ENCODE measurements around the gene C2orf80. TPM values are rescaled to one million over a fixed set of nuclear protein-coding genes. Genes with fewer than 3 reads are reported as not detected.

The C2orf80 gene
- total and polyA plus RNA-seq, 8 donors, result not detected

DNA sequence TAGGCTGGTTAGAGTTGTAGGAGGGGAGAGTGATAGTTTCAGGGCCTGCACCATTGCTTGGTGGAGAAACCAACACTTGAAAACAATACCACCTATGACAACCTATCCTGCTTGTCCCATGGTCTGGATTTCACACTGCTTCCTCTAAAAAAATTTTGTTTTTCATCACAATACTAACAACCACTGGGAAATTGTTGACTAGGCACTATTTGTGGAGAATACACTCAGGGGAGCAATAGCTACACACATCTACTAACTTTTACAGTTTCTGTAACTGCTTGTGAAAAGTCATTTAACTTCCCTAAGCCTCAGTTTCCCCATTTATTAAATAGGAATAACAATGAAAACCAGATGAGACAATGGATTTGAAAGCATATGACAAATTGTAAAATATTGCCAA is 39.7 kb downstream of the C2orf80 start:
- Histone ChIP-seq H3K9me3 (no peaks in the 10 kb centered on the region), H3K4me3 (no peak overlapping the region), H3K4me1 (no peaks in the 10 kb centered on the region), H3K27ac (no peak overlapping the region), H3K27me3 (no peaks in the 10 kb centered on the region), H3K36me3 (no peaks in the 10 kb centered on the region)
- TF ChIP-seq, protein P1, sequence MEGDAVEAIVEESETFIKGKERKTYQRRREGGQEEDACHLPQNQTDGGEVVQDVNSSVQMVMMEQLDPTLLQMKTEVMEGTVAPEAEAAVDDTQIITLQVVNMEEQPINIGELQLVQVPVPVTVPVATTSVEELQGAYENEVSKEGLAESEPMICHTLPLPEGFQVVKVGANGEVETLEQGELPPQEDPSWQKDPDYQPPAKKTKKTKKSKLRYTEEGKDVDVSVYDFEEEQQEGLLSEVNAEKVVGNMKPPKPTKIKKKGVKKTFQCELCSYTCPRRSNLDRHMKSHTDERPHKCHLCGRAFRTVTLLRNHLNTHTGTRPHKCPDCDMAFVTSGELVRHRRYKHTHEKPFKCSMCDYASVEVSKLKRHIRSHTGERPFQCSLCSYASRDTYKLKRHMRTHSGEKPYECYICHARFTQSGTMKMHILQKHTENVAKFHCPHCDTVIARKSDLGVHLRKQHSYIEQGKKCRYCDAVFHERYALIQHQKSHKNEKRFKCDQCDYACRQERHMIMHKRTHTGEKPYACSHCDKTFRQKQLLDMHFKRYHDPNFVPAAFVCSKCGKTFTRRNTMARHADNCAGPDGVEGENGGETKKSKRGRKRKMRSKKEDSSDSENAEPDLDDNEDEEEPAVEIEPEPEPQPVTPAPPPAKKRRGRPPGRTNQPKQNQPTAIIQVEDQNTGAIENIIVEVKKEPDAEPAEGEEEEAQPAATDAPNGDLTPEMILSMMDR (IDR thresholded peaks at IDR 0.05), result no peak
- no peak for FAIRE-seq
- no peak for ATAC-seq
- no peak for DNase-seq
- intact Hi-C loops (cut with DNase I), result no loop called here

DNA sequence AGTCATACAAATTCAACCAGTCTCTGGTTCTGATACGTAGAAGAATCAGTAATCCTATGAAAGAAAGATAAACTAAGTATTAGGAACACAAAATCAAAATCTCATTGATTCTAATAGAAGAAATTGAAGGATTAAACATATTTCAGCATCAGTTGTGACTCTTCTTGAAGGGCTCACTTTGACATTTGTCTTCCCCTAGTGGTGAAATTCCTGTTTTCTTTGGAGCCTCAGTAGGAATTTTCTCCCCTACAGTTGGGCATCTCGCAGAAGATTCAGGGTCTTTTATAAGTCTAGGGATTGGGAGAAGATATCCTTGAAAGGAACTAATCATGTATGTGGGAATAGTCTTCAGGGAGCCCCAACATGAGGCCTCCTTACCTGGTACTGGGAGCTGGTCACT is 41.0 kb downstream of the C2orf80 start:
- intact Hi-C loops (cut with DNase I), result no loop called here
- TF ChIP-seq, protein P1 (IDR thresholded peaks at IDR 0.05), result no peak
- DNase-seq (no peak), FAIRE-seq (no peak), ATAC-seq (no peak)
- H3K36me3 ChIP-seq, result no peaks in the 10 kb centered on the region
- no peaks in the 10 kb centered on the region for H3K4me1 ChIP-seq
- no peak overlapping the region for H3K4me3 ChIP-seq
- 58 to 71% methylated on average over 2 of the region's 2 CpGs for WGBS, 2 donors
- H3K27ac ChIP-seq, result no peak overlapping the region
- H3K27me3 ChIP-seq, result no peaks in the 10 kb centered on the region
- H3K9me3 ChIP-seq, result no peaks in the 10 kb centered on the region

DNA sequence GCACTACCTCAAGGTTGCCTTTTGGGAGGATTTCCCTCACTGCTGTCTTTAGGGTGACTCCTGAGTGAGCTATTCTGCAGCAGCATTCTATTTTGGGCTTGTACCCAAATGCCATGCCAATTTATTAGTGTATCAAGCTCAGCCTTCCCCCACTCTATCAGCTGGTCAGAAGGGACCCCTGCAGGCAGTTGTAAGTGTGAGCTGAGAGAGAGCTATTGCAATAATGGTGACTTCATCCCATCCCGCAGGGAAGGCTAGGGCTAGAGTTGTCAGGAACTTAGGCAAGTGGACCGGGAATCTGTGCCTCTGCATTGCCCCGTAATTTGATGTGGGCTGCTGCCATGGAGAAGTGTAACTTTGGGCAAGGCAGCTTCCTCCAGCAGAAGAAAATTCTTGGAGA is 42.1 kb downstream of the C2orf80 start:
- Histone ChIP-seq H3K27me3 (no peaks in the 10 kb centered on the region), H3K27ac (no peak overlapping the region), H3K4me1 (no peaks in the 10 kb centered on the region), H3K4me3 (no peak overlapping the region), H3K9me3 (no peaks in the 10 kb centered on the region), H3K36me3 (no peaks in the 10 kb centered on the region)
- FAIRE-seq (no peak), ATAC-seq (no peak), DNase-seq (no peak)
- TF ChIP-seq, protein P1 (IDR thresholded peaks at IDR 0.05), result no peak
- 86 to 87% methylated on average over 3 of the region's 3 CpGs for WGBS, 2 donors
- intact Hi-C loops (cut with DNase I), result no loop called here

DNA sequence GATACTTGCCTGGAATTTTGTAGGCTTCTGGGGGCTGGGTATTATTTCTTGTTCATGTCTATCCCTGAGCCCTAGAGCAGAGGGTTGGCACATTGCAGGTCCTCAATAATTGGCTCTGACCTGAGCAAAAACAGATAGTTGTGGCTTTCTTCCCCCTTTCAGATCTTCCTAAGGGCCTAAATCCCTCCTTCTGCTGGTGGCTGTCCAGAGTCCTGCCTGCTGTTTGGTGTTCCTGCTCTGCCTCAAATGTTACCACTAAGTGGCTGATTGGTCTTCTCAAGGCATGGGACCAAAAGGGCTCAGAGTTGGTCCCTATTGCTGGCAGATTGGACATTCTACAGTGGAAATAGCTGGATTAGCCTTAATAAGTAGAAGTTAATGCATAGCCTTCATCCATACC is 42.8 kb downstream of the C2orf80 start:
- FAIRE-seq (no peak), ATAC-seq (no peak), DNase-seq (no peak)
- H3K27me3 ChIP-seq, result no peaks in the 10 kb centered on the region
- no peak overlapping the region for H3K27ac ChIP-seq
- no peaks in the 10 kb centered on the region for H3K9me3 ChIP-seq
- TF ChIP-seq, protein P1 (IDR thresholded peaks at IDR 0.05), result no peak
- intact Hi-C loops (cut with DNase I), result no loop called here
- no peaks in the 10 kb centered on the region for H3K36me3 ChIP-seq
- H3K4me1 ChIP-seq, result no peaks in the 10 kb centered on the region
- H3K4me3 ChIP-seq, result no peak overlapping the region

DNA sequence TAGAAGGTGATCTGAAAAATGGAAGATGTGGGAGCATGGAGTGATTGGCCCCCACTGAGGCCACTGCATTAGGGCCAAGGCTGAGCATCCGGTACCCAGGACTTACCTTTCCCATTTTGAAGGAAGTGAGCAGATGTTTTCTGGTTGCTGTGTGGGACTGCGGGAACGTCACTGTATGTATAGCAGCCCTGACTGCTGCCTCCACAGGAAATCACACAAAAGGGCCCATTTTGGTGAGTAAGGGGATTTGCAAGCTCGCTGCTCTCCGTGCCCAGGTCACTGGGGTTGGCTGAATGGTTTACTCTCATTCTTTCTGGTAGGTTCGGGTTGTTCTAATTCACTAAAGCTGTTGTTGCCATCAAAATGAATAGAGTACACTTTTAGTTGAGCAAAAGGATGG is 43.8 kb downstream of the C2orf80 start, which contains the start of gene CRYGB:
CRYGB (minus strand) TSS at position 153 of the 400 bp plus-strand sequence; CDS start at position 115, 38 bp downstream.
- intact Hi-C loops (cut with DNase I), result no loop called here
- Histone ChIP-seq H3K9me3 (no peaks in the 10 kb centered on the region), H3K27me3 (no peaks in the 10 kb centered on the region), H3K4me3 (no peak within 1 kb of the TSS), H3K36me3 (no peaks in the 10 kb centered on the region), H3K27ac (no peak within 1 kb of the TSS), H3K4me1 (no peaks in the 10 kb centered on the region)
- ATAC-seq, result no peak
- DNase-seq, result no peak
- TF ChIP-seq, protein P1 (IDR thresholded peaks at IDR 0.05), result no peak
- WGBS, 2 donors, result 62 to 66% methylated on average over 6 of the region's 6 CpGs
- no peak for FAIRE-seq

Data from pancreas (tissue), 10 donors.